Measurements from ENCODE around the gene ACTL7A.

Gene ACTL7A

GRCh38 chr9:108865037-108865436, 3.0 kb downstream of the ACTL7A start:
- DNase-seq (ENCODE audit: extremely low spot score) = no peak
- TF ChIP-seq ELF4 (IDR thresholded peaks at IDR 0.05) (no peak), ZNF384 (IDR thresholded peaks at IDR 0.05) (no peak), SP1 (IDR thresholded peaks at IDR 0.05) (no peak), CTBP1 (IDR thresholded peaks at IDR 0.05; ENCODE audit: borderline replicate concordance) (no peak), L3MBTL2 (conservative IDR thresholded peaks at IDR 0.05) (no peak), TARDBP (IDR thresholded peaks at IDR 0.05) (no peak), NFRKB (IDR thresholded peaks at IDR 0.05) (no peak), PKNOX1 (IDR thresholded peaks at IDR 0.05) (no peak), FOXM1 (IDR thresholded peaks at IDR 0.05; ENCODE audit: borderline replicate concordance) (no peak), FOXK2 (IDR thresholded peaks at IDR 0.05) (no peak), SUZ12 (IDR thresholded peaks at IDR 0.05) (no peak), BHLHE40 (IDR thresholded peaks at IDR 0.05; ENCODE audit: borderline replicate concordance) (no peak), HDGF (IDR thresholded peaks at IDR 0.05; ENCODE audit: borderline replicate concordance) (no peak), ARNT (IDR thresholded peaks at IDR 0.05) (no peak), LEF1 (IDR thresholded peaks at IDR 0.05; ENCODE audit: borderline replicate concordance) (no peak)
- ChIA-PET CTCF (no interaction called here), POLR2A (no interaction called here)

- no peak for DNase-seq (ENCODE audit: extremely low spot score)
- ChIA-PET POLR2A (no interaction called here), CTCF (no interaction called here)
- no peak for TF ChIP-seq BHLHE40 (IDR thresholded peaks at IDR 0.05; ENCODE audit: borderline replicate concordance)
- TF ChIP-seq LEF1 (IDR thresholded peaks at IDR 0.05; ENCODE audit: borderline replicate concordance) = no peak
- TF ChIP-seq NFRKB (IDR thresholded peaks at IDR 0.05) = no peak
- TF ChIP-seq HDGF (IDR thresholded peaks at IDR 0.05; ENCODE audit: borderline replicate concordance) = no peak
- no peak for TF ChIP-seq FOXM1 (IDR thresholded peaks at IDR 0.05; ENCODE audit: borderline replicate concordance)
- TF ChIP-seq CTBP1 (IDR thresholded peaks at IDR 0.05; ENCODE audit: borderline replicate concordance) = no peak
These were observed 3.9 kb downstream of the ACTL7A start for GRCh38 chr9:108866001-108866420.

- CTCF ChIA-PET = no interaction called here
- POLR2A ChIA-PET = no interaction called here
- no peak for DNase-seq (ENCODE audit: extremely low spot score)
- TF ChIP-seq FOXM1 (IDR thresholded peaks at IDR 0.05; ENCODE audit: borderline replicate concordance) (no peak), SUZ12 (IDR thresholded peaks at IDR 0.05) (no peak), PKNOX1 (IDR thresholded peaks at IDR 0.05) (no peak), HDGF (IDR thresholded peaks at IDR 0.05; ENCODE audit: borderline replicate concordance) (no peak), LEF1 (IDR thresholded peaks at IDR 0.05; ENCODE audit: borderline replicate concordance) (no peak), ZNF384 (IDR thresholded peaks at IDR 0.05) (no peak), FOXK2 (IDR thresholded peaks at IDR 0.05) (no peak), CTBP1 (IDR thresholded peaks at IDR 0.05; ENCODE audit: borderline replicate concordance) (no peak), BHLHE40 (IDR thresholded peaks at IDR 0.05; ENCODE audit: borderline replicate concordance) (no peak), ELF4 (IDR thresholded peaks at IDR 0.05) (no peak), NFRKB (IDR thresholded peaks at IDR 0.05) (no peak)
These were observed 5.0 kb downstream of the ACTL7A start for GRCh38 chr9:108867116-108867515.

- CTCF ChIA-PET = no interaction called here
- DNase-seq (ENCODE audit: extremely low spot score) = no peak
- POLR2A ChIA-PET = no interaction called here
- no peak for TF ChIP-seq ELF4 (IDR thresholded peaks at IDR 0.05)
- no peak for TF ChIP-seq LEF1 (IDR thresholded peaks at IDR 0.05; ENCODE audit: borderline replicate concordance)
- TF ChIP-seq L3MBTL2 (conservative IDR thresholded peaks at IDR 0.05) = no peak
- no peak for TF ChIP-seq FOXA1 (IDR thresholded peaks at IDR 0.05)
- no peak for TF ChIP-seq PKNOX1 (IDR thresholded peaks at IDR 0.05)
- no peak for TF ChIP-seq FOXK2 (IDR thresholded peaks at IDR 0.05)
- no peak for TF ChIP-seq SUZ12 (IDR thresholded peaks at IDR 0.05)
- no peak for TF ChIP-seq ARNT (IDR thresholded peaks at IDR 0.05)
- no peak for TF ChIP-seq BHLHE40 (IDR thresholded peaks at IDR 0.05; ENCODE audit: borderline replicate concordance)
- no peak for TF ChIP-seq HDGF (IDR thresholded peaks at IDR 0.05; ENCODE audit: borderline replicate concordance)
- TF ChIP-seq FOXM1 (IDR thresholded peaks at IDR 0.05; ENCODE audit: borderline replicate concordance) = no peak
These were observed 5.8 kb downstream of the ACTL7A start for GRCh38 chr9:108867829-108868228.

GRCh38 chr9:108869092-108869725, 7.1 kb downstream of the ACTL7A start:
- CTCF ChIA-PET = no interaction called here
- POLR2A ChIA-PET = no interaction called here
- no peak for DNase-seq (ENCODE audit: extremely low spot score)
- no peak for TF ChIP-seq FOXK2 (IDR thresholded peaks at IDR 0.05)
- no peak for TF ChIP-seq BHLHE40 (IDR thresholded peaks at IDR 0.05; ENCODE audit: borderline replicate concordance)
- no peak for TF ChIP-seq ARNT (IDR thresholded peaks at IDR 0.05)
- no peak for TF ChIP-seq FOXA1 (IDR thresholded peaks at IDR 0.05)
- TF ChIP-seq SUZ12 (IDR thresholded peaks at IDR 0.05) = no peak
- no peak for TF ChIP-seq SP1 (IDR thresholded peaks at IDR 0.05)
- no peak for TF ChIP-seq ZNF384 (IDR thresholded peaks at IDR 0.05)
- no peak for TF ChIP-seq L3MBTL2 (conservative IDR thresholded peaks at IDR 0.05)
- no peak for TF ChIP-seq PKNOX1 (IDR thresholded peaks at IDR 0.05)
- no peak for TF ChIP-seq HDGF (IDR thresholded peaks at IDR 0.05; ENCODE audit: borderline replicate concordance)

All from HEK293T (cell line).